GM23338 (cell line): ENCODE measurements around the gene CCT6A. TPM values are rescaled to one million over a fixed set of nuclear protein-coding genes. Genes with fewer than 3 reads are reported as not detected.

Source experiments
- ATAC-seq: fragments of 200-7000 bp; cut with Tn5 transposase; 3 replicates; pipeline ENCODE4 v1.9.1; 2020
- DNase-seq: peaks from one replicate; pipeline ENCODE4 v3.0.0-alpha.2; 2015; ENCODE audit warnings: low spot score
- H2AFZ ChIP-seq: fragments of 200-600 bp; sonication (generic); 2 replicates; pipeline ENCODE4 v1.8.0; 2016; ENCODE audit warnings: antibody characterized with exemption, mild to moderate bottlenecking, moderate library complexity
- H3F3A ChIP-seq: fragments of 200-600 bp; sonication (generic); replicated peaks from 2 replicates; pipeline ENCODE4 v1.8.0; 2017; ENCODE audit warnings: antibody characterized with exemption, mixed run types, low read depth
- H3K27ac ChIP-seq: fragments of 200-600 bp; sonication (generic); 2 replicates; pipeline ENCODE4 v1.6.1; 2016; ENCODE audit warnings: low read depth
- H3K27me3 ChIP-seq: fragments of 200-600 bp; sonication (generic); 2 replicates; pipeline ENCODE4 v1.8.0; 2016; ENCODE audit warnings: mild to moderate bottlenecking, mixed run types, moderate library complexity; ENCODE audit not compliant: insufficient read depth
- H3K36me3 ChIP-seq: fragments of 200-600 bp; sonication (generic); 2 replicates; pipeline ENCODE4 v1.8.0; 2016; ENCODE audit warnings: mild to moderate bottlenecking; ENCODE audit not compliant: insufficient read depth
- H3K4me1 ChIP-seq: fragments of 200-600 bp; sonication (generic); 2 replicates; pipeline ENCODE4 v1.8.0; 2016; ENCODE audit warnings: mild to moderate bottlenecking, moderate library complexity; ENCODE audit not compliant: insufficient read depth
- H3K4me2 ChIP-seq: fragments of 200-600 bp; sonication (generic); 2 replicates; pipeline ENCODE4 v1.7.1; 2017; ENCODE audit warnings: mixed run types
- H3K4me3 ChIP-seq: fragments of 200-600 bp; sonication (generic); 2 replicates; pipeline ENCODE4 v1.6.1; 2016; ENCODE audit warnings: mixed run types
- H3K79me2 ChIP-seq: fragments of 200-600 bp; sonication (generic); replicated peaks from 2 replicates; pipeline ENCODE4 v1.8.0; 2017; ENCODE audit warnings: mild to moderate bottlenecking; ENCODE audit not compliant: insufficient read depth
- H3K9me2 ChIP-seq: fragments of 200-600 bp; sonication (generic); 2 replicates; pipeline ENCODE4 v1.8.0; 2017; ENCODE audit not compliant: insufficient read depth
- H4K20me1 ChIP-seq: fragments of 200-600 bp; sonication (generic); replicated peaks from 2 replicates; pipeline ENCODE4 v1.8.0; 2017; ENCODE audit warnings: mild to moderate bottlenecking; ENCODE audit not compliant: insufficient read depth
- H3K27ac Mint-ChIP-seq: 2 replicates; pipeline ENCODE4 v1.8.0; 2020; ENCODE audit warnings: inconsistent platforms, mild to moderate bottlenecking, moderate library complexity, mixed read lengths
- H3K27me3 Mint-ChIP-seq: 3 replicates; pipeline ENCODE4 v1.8.0; 2022; ENCODE audit warnings: low read depth, mild to moderate bottlenecking, moderate library complexity, mixed read lengths, inconsistent platforms; ENCODE audit not compliant: insufficient read depth, poor library complexity
- H3K36me3 Mint-ChIP-seq: 3 replicates; pipeline ENCODE4 v1.8.0; 2021; ENCODE audit warnings: low read depth, mild to moderate bottlenecking, inconsistent platforms, moderate library complexity, mixed read lengths
- H3K4me1 Mint-ChIP-seq: 3 replicates; pipeline ENCODE4 v1.8.0; 2020; ENCODE audit warnings: mild to moderate bottlenecking, inconsistent platforms, mixed read lengths
- H3K4me3 Mint-ChIP-seq: 3 replicates; pipeline ENCODE4 v1.8.0; 2021; ENCODE audit warnings: moderate library complexity, mild to moderate bottlenecking, inconsistent platforms, mixed read lengths
- H3K9me3 Mint-ChIP-seq: 3 replicates; pipeline ENCODE4 v1.8.0; 2020; ENCODE audit warnings: moderate library complexity, mild to moderate bottlenecking, inconsistent platforms, mixed read lengths
- CREB1 ChIP-seq: fragments of 250-450 bp; sonication (Bioruptor Pico); IDR thresholded peaks from 2 replicates; pipeline ENCODE4 v1.5.0; 2020; ENCODE audit warnings: low read depth, mild to moderate bottlenecking, moderate library complexity
- CTCF ChIP-seq, 2 experiments: fragments of 200-600 bp in 1 of 2; sonication (generic) in 1 of 2; conservative IDR thresholded peaks; 2 replicates each; pipeline versions ENCODE4 v1.5.1 to v1.6.1; 2016 to 2017; ENCODE audit warnings: antibody characterized with exemption in 2 of 2, low read depth in 2 of 2, mild to moderate bottlenecking in 2 of 2, moderate library complexity in 1 of 2
- ETS1 ChIP-seq: IDR thresholded peaks from 2 replicates; pipeline ENCODE4 v1.6.1; 2016; ENCODE audit warnings: antibody characterized with exemption
- EZH2 ChIP-seq: fragments of 200-600 bp; sonication (generic); IDR thresholded peaks from one replicate; pipeline ENCODE4 v1.8.0; 2017; ENCODE audit warnings: antibody characterized with exemption, mild to moderate bottlenecking, low read depth; ENCODE audit not compliant: unreplicated experiment
- EZH2phosphoT487 ChIP-seq: fragments of 200-600 bp; sonication (generic); IDR thresholded peaks from one replicate; pipeline ENCODE4 v1.8.1; 2018; ENCODE audit warnings: antibody characterized with exemption; ENCODE audit not compliant: unreplicated experiment
- JUNB ChIP-seq: IDR thresholded peaks from one replicate; pipeline ENCODE4 v1.6.1; 2016; ENCODE audit warnings: antibody characterized with exemption; ENCODE audit not compliant: unreplicated experiment
- NANOG ChIP-seq: IDR thresholded peaks from 2 replicates; pipeline ENCODE4 v1.6.1; 2016; ENCODE audit warnings: antibody characterized with exemption, borderline replicate concordance
- POLR2AphosphoS5 ChIP-seq: IDR thresholded peaks from 2 replicates; pipeline ENCODE4 v1.6.1; 2016; ENCODE audit warnings: antibody characterized with exemption, low read depth
- STAT1 ChIP-seq: IDR thresholded peaks from one replicate; pipeline ENCODE4 v1.6.1; 2016; ENCODE audit warnings: antibody characterized with exemption; ENCODE audit not compliant: unreplicated experiment
- ZNF114 ChIP-seq: fragments of 250-450 bp; sonication (Bioruptor Pico); IDR thresholded peaks from 2 replicates; pipeline ENCODE4 v1.5.0; 2020; ENCODE audit warnings: mild to moderate bottlenecking, moderate library complexity
- ZNF331 ChIP-seq: fragments of 250-450 bp; sonication (Bioruptor Pico); IDR thresholded peaks from 2 replicates; pipeline ENCODE4 v1.5.0; 2020; ENCODE audit warnings: low read depth, mild to moderate bottlenecking, moderate library complexity
- polyA plus RNA-seq: library from polyadenylated mRNA; unstranded; fragments of >200 nt; fragmentation: Nextera tagmentation; extraction: Ambion mirVana; gene quantifications from 2 replicates; pipeline ENCODE4 v1.2.1, GENCODE V29; 2016
- total RNA-seq: library from RNA; depleted of rRNA; stranded (reverse); fragments of >200 nt; shearing (Covaris generic); gene quantifications from 2 replicates; pipeline ENCODE4 v1.2.3, GENCODE V29; 2014
- TF ChIP-seq, protein P1 (sequence below): fragments of 250-450 bp; sonication (Bioruptor Pico); IDR thresholded peaks from 2 replicates; pipeline ENCODE4 v1.5.0; 2020; ENCODE audit warnings: mild to moderate bottlenecking, moderate library complexity

Gene CCT6A
- total and polyA plus RNA-seq, 2 experiments from 2014 or later: 266 to 505 TPM

DNA sequence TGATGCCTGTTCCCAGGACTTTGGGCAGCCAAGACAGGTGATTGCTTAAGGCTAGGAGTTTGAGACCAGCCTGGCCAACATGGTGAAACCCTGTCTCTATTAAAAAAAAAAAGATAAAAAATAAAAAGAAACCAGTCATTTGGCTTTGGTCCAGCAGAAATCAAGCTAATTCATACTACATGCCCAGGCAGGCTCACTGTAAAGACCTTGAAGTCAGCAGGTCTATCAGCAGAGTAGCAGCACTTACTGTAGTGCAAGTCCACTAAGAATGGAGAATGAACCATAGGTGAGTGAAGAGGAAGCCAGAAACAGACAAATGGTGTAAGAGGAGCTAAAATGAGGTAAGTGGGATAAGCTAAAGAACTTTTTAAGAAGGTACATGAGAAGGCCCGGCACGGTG lies 25.0 kb upstream of the CCT6A start:
- Mint-ChIP-seq H3K27ac (peak overlapping the region; percentile 54; the same call in 1 of the 2 replicates), H3K9me3 (no peaks in the 10 kb centered on the region), H3K27me3 (peaks cover 3% of the 10 kb centered on the region), H3K4me3 (no peak overlapping the region), H3K36me3 (peaks cover 76% of the 10 kb centered on the region), H3K4me1 (peaks cover 2% of the 10 kb centered on the region; the same call in 2 of the 3 replicates)
- peaks cover 14% of the 10 kb centered on the region; the same call in 1 of the 2 replicates for H3K36me3 ChIP-seq
- H2AFZ ChIP-seq: no peak overlapping the region
- DNase-seq (no peak), ATAC-seq (no peak)
- H4K20me1 ChIP-seq: peaks cover 8% of the 10 kb centered on the region; the same call in 1 of the 2 replicates
- no peaks in the 10 kb centered on the region; the same call in 1 of the 2 replicates for H3K4me1 ChIP-seq
- no peaks in the 10 kb centered on the region for H3F3A ChIP-seq
- H3K9me2 ChIP-seq: no peaks in the 10 kb centered on the region
- no peak overlapping the region for H3K27ac ChIP-seq
- TF ChIP-seq ZNF114 (CRISPR knock-in tag): no peak
- TF ChIP-seq POLR2AphosphoS5: no peak
- no peak for TF ChIP-seq CTCF (conservative IDR thresholded peaks at IDR 0.05; ENCODE audit: low read depth in 2 of 2)
- TF ChIP-seq ETS1: no peak
- TF ChIP-seq STAT1: no peak
- TF ChIP-seq JUNB: no peak
- TF ChIP-seq, protein P1, sequence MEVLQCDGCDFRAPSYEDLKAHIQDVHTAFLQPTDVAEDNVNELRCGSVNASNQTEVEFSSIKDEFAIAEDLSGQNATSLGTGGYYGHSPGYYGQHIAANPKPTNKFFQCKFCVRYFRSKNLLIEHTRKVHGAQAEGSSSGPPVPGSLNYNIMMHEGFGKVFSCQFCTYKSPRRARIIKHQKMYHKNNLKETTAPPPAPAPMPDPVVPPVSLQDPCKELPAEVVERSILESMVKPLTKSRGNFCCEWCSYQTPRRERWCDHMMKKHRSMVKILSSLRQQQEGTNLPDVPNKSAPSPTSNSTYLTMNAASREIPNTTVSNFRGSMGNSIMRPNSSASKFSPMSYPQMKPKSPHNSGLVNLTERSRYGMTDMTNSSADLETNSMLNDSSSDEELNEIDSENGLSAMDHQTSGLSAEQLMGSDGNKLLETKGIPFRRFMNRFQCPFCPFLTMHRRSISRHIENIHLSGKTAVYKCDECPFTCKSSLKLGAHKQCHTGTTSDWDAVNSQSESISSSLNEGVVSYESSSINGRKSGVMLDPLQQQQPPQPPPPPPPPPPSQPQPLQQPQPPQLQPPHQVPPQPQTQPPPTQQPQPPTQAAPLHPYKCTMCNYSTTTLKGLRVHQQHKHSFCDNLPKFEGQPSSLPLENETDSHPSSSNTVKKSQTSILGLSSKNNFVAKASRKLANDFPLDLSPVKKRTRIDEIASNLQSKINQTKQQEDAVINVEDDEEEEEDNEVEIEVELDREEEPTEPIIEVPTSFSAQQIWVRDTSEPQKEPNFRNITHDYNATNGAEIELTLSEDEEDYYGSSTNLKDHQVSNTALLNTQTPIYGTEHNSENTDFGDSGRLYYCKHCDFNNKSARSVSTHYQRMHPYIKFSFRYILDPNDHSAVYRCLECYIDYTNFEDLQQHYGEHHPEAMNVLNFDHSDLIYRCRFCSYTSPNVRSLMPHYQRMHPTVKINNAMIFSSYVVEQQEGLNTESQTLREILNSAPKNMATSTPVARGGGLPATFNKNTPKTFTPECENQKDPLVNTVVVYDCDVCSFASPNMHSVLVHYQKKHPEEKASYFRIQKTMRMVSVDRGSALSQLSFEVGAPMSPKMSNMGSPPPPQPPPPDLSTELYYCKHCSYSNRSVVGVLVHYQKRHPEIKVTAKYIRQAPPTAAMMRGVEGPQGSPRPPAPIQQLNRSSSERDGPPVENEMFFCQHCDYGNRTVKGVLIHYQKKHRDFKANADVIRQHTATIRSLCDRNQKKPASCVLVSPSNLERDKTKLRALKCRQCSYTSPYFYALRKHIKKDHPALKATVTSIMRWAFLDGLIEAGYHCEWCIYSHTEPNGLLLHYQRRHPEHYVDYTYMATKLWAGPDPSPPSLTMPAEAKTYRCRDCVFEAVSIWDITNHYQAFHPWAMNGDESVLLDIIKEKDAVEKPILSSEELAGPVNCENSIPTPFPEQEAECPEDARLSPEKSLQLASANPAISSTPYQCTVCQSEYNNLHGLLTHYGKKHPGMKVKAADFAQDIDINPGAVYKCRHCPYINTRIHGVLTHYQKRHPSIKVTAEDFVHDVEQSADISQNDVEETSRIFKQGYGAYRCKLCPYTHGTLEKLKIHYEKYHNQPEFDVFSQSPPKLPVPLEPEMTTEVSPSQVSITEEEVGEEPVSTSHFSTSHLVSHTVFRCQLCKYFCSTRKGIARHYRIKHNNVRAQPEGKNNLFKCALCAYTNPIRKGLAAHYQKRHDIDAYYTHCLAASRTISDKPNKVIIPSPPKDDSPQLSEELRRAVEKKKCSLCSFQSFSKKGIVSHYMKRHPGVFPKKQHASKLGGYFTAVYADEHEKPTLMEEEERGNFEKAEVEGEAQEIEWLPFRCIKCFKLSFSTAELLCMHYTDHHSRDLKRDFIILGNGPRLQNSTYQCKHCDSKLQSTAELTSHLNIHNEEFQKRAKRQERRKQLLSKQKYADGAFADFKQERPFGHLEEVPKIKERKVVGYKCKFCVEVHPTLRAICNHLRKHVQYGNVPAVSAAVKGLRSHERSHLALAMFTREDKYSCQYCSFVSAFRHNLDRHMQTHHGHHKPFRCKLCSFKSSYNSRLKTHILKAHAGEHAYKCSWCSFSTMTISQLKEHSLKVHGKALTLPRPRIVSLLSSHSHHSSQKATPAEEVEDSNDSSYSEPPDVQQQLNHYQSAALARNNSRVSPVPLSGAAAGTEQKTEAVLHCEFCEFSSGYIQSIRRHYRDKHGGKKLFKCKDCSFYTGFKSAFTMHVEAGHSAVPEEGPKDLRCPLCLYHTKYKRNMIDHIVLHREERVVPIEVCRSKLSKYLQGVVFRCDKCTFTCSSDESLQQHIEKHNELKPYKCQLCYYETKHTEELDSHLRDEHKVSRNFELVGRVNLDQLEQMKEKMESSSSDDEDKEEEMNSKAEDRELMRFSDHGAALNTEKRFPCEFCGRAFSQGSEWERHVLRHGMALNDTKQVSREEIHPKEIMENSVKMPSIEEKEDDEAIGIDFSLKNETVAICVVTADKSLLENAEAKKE: no peak
- no peak for TF ChIP-seq NANOG
- no peak for TF ChIP-seq CREB1
- TF ChIP-seq ZNF331 (CRISPR knock-in tag): no peak
- no peak for TF ChIP-seq EZH2phosphoT487
- TF ChIP-seq EZH2: no peak
- peaks cover 57% of the 10 kb centered on the region for H3K79me2 ChIP-seq
- no peaks in the 10 kb centered on the region for H3K27me3 ChIP-seq
- no peak overlapping the region for H3K4me2 ChIP-seq
- H3K4me3 ChIP-seq: no peak overlapping the region
